WTC11 (cell line): ENCODE measurements around the gene IL31. TPM values are rescaled to one million over a fixed set of nuclear protein-coding genes. Genes with fewer than 3 reads are reported as not detected.

Source experiments
- ATAC-seq: fragments of 200-7000 bp; cut with Tn5 transposase; 2 replicates; pipeline ENCODE4 v1.10.0; 2021; ENCODE audit warnings: mild to moderate bottlenecking, moderate library complexity
- CTCF ChIA-PET: fragments of 300-600 bp; sonication (Branson Sonifier 250); formaldehyde crosslinking; loops from one replicate; lab custom pipeline; 2021; ENCODE audit warnings: antibody characterized with exemption; lab: Charles Lee
- POLR2A ChIA-PET: fragments of 350-600 bp; sonication (Branson Sonifier 250); formaldehyde crosslinking; loops from one replicate; lab custom pipeline; 2021; ENCODE audit warnings: antibody characterized with exemption; lab: Charles Lee
- DNase-seq: peaks from one replicate; pipeline ENCODE4 v3.0.0; 2021; ENCODE audit warnings: low spot score
- H3K27ac Mint-ChIP-seq: 2 replicates; pipeline ENCODE4 v1.8.0; 2021; ENCODE audit warnings: mixed read lengths
- H3K27me3 Mint-ChIP-seq: 2 replicates; pipeline ENCODE4 v1.8.0; 2021; ENCODE audit warnings: low read depth, mild to moderate bottlenecking, moderate library complexity, mixed read lengths
- H3K36me3 Mint-ChIP-seq: 2 replicates; pipeline ENCODE4 v1.8.0; 2021; ENCODE audit warnings: mixed read lengths
- H3K4me1 Mint-ChIP-seq: 2 replicates; pipeline ENCODE4 v1.8.0; 2022; ENCODE audit warnings: mixed read lengths
- H3K4me3 Mint-ChIP-seq: 2 replicates; pipeline ENCODE4 v1.8.0; 2021; ENCODE audit warnings: mild to moderate bottlenecking, moderate library complexity, mixed read lengths
- H3K9me3 Mint-ChIP-seq: 2 replicates; pipeline ENCODE4 v1.8.0; 2021; ENCODE audit warnings: mixed read lengths
- AFF4 ChIP-seq: sonication (generic); formaldehyde crosslinking; IDR thresholded peaks from 2 replicates; pipeline ENCODE4 v1.8.1; 2023; ENCODE audit warnings: mild to moderate bottlenecking, missing genetic modification reagents, borderline replicate concordance
- CTCF ChIP-seq: fragments of 200-600 bp; IDR thresholded peaks from 2 replicates; pipeline ENCODE4 v1.8.0; 2022; ENCODE audit warnings: antibody characterized with exemption
- E2F5 ChIP-seq: sonication (generic); formaldehyde crosslinking; IDR thresholded peaks from 2 replicates; pipeline ENCODE4 v1.8.1; 2022; ENCODE audit warnings: mild to moderate bottlenecking, moderate library complexity, missing genetic modification reagents
- FOXP1 ChIP-seq: sonication (generic); formaldehyde crosslinking; IDR thresholded peaks from 2 replicates; pipeline ENCODE4 v1.8.0; 2022; ENCODE audit warnings: missing genetic modification reagents, mild to moderate bottlenecking, moderate library complexity, borderline replicate concordance
- HMGA2 ChIP-seq: fragments of 250-450 bp; sonication (Bioruptor Pico); IDR thresholded peaks from 2 replicates; pipeline ENCODE4 v1.4.0; 2021; ENCODE audit warnings: mild to moderate bottlenecking, moderate library complexity
- PRRX2 ChIP-seq: fragments of 250-450 bp; sonication (Bioruptor Pico); IDR thresholded peaks from 2 replicates; pipeline ENCODE4 v1.8.0; 2021; ENCODE audit warnings: mild to moderate bottlenecking
- SP1 ChIP-seq: sonication (generic); formaldehyde crosslinking; conservative IDR thresholded peaks from 2 replicates; pipeline ENCODE4 v1.8.1; 2022; ENCODE audit warnings: missing genetic modification reagents
- ZNF232 ChIP-seq: sonication (generic); formaldehyde crosslinking; IDR thresholded peaks from 2 replicates; pipeline ENCODE4 v1.8.0; 2022; ENCODE audit warnings: mild to moderate bottlenecking, missing genetic modification reagents
- total RNA-seq: library from RNA; stranded (reverse); gene quantifications from 3 replicates; pipeline ENCODE4 v1.2.3, GENCODE V29; 2021
- TF ChIP-seq, protein P1 (sequence below): fragments of 250-450 bp; sonication (Bioruptor Pico); IDR thresholded peaks from 2 replicates; pipeline ENCODE4 v1.9.0; 2021; ENCODE audit warnings: mild to moderate bottlenecking, borderline replicate concordance
- TF ChIP-seq, protein P2 (sequence below): fragments of 250-450 bp; sonication (Bioruptor Pico); IDR thresholded peaks from 2 replicates; pipeline ENCODE4 v1.8.0; 2021; ENCODE audit warnings: mild to moderate bottlenecking
- TF ChIP-seq, protein P3 (sequence below): sonication (generic); formaldehyde crosslinking; IDR thresholded peaks from 2 replicates; pipeline ENCODE4 v1.8.1; 2023; ENCODE audit warnings: mild to moderate bottlenecking, missing genetic modification reagents

The IL31 gene
- total RNA-seq, 1 experiment from 2014 or later: not detected

- no peak for TF ChIP-seq AFF4
- no peak for TF ChIP-seq HMGA2
- TF ChIP-seq, protein P1, sequence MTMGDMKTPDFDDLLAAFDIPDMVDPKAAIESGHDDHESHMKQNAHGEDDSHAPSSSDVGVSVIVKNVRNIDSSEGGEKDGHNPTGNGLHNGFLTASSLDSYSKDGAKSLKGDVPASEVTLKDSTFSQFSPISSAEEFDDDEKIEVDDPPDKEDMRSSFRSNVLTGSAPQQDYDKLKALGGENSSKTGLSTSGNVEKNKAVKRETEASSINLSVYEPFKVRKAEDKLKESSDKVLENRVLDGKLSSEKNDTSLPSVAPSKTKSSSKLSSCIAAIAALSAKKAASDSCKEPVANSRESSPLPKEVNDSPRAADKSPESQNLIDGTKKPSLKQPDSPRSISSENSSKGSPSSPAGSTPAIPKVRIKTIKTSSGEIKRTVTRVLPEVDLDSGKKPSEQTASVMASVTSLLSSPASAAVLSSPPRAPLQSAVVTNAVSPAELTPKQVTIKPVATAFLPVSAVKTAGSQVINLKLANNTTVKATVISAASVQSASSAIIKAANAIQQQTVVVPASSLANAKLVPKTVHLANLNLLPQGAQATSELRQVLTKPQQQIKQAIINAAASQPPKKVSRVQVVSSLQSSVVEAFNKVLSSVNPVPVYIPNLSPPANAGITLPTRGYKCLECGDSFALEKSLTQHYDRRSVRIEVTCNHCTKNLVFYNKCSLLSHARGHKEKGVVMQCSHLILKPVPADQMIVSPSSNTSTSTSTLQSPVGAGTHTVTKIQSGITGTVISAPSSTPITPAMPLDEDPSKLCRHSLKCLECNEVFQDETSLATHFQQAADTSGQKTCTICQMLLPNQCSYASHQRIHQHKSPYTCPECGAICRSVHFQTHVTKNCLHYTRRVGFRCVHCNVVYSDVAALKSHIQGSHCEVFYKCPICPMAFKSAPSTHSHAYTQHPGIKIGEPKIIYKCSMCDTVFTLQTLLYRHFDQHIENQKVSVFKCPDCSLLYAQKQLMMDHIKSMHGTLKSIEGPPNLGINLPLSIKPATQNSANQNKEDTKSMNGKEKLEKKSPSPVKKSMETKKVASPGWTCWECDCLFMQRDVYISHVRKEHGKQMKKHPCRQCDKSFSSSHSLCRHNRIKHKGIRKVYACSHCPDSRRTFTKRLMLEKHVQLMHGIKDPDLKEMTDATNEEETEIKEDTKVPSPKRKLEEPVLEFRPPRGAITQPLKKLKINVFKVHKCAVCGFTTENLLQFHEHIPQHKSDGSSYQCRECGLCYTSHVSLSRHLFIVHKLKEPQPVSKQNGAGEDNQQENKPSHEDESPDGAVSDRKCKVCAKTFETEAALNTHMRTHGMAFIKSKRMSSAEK: no peak
- TF ChIP-seq, protein P2, sequence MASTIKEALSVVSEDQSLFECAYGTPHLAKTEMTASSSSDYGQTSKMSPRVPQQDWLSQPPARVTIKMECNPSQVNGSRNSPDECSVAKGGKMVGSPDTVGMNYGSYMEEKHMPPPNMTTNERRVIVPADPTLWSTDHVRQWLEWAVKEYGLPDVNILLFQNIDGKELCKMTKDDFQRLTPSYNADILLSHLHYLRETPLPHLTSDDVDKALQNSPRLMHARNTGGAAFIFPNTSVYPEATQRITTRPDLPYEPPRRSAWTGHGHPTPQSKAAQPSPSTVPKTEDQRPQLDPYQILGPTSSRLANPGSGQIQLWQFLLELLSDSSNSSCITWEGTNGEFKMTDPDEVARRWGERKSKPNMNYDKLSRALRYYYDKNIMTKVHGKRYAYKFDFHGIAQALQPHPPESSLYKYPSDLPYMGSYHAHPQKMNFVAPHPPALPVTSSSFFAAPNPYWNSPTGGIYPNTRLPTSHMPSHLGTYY (CRISPR knock-in tag): no peak
- no peak for TF ChIP-seq ZNF232
- TF ChIP-seq, protein P3, sequence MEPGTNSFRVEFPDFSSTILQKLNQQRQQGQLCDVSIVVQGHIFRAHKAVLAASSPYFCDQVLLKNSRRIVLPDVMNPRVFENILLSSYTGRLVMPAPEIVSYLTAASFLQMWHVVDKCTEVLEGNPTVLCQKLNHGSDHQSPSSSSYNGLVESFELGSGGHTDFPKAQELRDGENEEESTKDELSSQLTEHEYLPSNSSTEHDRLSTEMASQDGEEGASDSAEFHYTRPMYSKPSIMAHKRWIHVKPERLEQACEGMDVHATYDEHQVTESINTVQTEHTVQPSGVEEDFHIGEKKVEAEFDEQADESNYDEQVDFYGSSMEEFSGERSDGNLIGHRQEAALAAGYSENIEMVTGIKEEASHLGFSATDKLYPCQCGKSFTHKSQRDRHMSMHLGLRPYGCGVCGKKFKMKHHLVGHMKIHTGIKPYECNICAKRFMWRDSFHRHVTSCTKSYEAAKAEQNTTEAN (CRISPR knock-in tag): no peak
- TF ChIP-seq PRRX2 (CRISPR knock-in tag): no peak
- no peak for TF ChIP-seq E2F5 (CRISPR knock-in tag)
- TF ChIP-seq, all 79 proteins: peak for 0
Observed at GRCh38 chr12:122166422-122167349, 7.3 kb downstream of the IL31 start (continued).

GRCh38 chr12:122162976-122163375 is 11.0 kb downstream of the IL31 start:
- CTCF ChIA-PET: interaction anchor here (0.6 to 0.7 kb wide), 2 partner anchors 13 to 1534 kb away, joined by 3 read pairs; no protein-coding TSS in a partner anchor
- Mint-ChIP-seq H3K4me1 (0 out of 2 replicates have a peak, but pooled peaks cover 2% of the 10 kb centered on the region), H3K27me3 (no peaks in the 10 kb centered on the region), H3K9me3 (no peaks in the 10 kb centered on the region), H3K4me3 (no peak overlapping the region), H3K27ac (no peak overlapping the region), H3K36me3 (no peaks in the 10 kb centered on the region)
- POLR2A ChIA-PET: no interaction called here
- no peak for DNase-seq
- no peak for ATAC-seq
- TF ChIP-seq, protein P1: no peak
- TF ChIP-seq SP1 (CRISPR knock-in tag): no peak
- no peak for TF ChIP-seq FOXP1 (CRISPR knock-in tag)
- no peak for TF ChIP-seq CTCF
